Measurements from ENCODE around the gene TNRC18.

- TF ChIP-seq EZH2 (IDR thresholded peaks at IDR 0.05; ENCODE audit: low read depth) (no peak), CTCF (conservative IDR thresholded peaks at IDR 0.05) (no peak)
Measured at GRCh38 chr7:5382281-5382892, 41.2 kb downstream of the TNRC18 start.
